NCI-H446 (cell line): ENCODE measurements around the gene PDZD2.

Experiments used
- DNase-seq, 2 experiments: peaks; one replicate each; lab custom pipeline; 2025; lab: John Stamatoyannopoulos, UW

Gene PDZD2

DNA sequence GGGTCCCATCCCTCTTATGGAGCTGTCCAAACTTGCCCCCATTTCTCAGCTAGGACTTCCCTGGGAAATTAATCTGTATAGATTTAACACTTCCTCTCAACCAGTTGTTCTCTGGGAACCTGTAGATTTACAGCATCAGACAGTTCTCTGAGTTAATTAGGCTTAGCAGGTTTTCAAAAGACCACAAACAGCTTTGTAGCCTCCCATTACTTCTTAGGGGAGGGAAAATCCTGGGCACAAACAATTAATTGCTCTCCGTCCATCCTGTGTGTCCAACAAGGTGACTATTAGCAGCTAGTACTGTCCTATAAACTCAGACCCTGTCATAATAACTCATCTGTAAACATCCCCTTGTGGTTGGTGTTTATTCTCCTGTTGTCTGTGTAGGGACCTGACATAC lies 337.2 kb downstream of the PDZD2 start:
- no peak for DNase-seq

DNA sequence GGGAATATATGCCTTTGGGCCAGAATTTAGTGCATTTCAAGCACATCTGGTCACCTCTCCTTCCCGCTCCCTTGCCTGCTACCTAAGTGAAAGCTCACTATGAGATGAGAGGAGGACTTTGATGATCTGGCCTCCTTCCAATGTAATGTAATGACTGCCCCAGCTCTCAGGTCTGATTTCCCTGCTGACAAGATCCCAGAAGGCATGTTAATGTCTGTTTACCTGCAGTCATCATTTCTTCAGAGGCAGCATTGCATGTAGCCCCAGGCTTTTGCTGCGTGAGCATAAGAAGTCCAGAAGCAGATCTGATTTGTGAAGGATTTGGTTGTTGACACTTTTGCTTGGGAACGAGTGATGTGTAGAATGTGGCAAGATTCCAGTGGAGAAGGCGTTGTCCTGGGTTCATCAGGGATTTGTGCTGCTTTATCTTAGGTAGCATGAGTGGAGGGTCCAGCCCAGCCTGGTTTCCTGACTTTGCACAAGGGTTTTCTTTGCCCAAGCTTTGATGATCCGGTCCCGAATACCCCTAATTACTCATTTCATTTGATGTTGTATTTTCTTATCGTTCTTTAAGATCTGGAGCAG lies 342.5 kb downstream of the PDZD2 start:
- DNase-seq: no peak

DNA sequence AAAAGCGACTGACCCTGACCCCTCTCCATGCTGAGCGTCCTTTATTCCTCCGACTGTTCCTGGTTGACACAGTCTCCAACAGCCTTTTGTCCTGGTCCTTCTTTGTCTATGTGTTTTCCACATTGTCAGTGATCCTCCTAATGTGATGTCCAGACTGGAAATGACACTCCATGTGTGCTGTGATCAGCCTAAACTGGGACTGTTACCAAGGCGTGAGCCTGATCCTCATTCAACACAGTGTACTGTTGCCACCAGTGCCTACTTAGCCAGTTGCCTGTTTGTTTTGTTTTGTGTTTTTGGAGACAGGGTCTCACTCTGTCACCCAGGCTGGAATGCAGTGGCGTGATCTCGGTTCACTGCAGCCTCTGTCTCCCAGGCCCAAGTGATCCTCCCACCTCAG lies 343.1 kb downstream of the PDZD2 start:
- DNase-seq: no peak

DNA sequence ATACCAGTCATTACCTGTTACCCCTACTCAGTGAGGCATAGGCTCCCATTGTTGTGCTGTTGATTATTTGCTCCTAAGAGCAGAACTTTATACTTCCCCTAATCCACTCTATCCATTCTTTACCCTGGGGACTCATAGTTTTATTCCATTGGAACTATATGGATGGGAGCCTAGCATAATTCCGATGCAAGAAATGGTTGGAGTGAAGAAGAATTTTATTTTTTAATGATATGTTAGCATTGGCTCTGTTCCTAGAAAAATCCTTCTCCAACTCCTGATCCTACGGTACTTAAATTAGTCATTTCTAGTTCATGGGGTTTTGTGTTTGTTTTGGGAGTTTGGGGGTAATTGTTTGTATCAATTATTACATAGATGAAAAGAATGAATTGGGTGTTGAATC lies 343.7 kb downstream of the PDZD2 start:
- DNase-seq: no peak

DNA sequence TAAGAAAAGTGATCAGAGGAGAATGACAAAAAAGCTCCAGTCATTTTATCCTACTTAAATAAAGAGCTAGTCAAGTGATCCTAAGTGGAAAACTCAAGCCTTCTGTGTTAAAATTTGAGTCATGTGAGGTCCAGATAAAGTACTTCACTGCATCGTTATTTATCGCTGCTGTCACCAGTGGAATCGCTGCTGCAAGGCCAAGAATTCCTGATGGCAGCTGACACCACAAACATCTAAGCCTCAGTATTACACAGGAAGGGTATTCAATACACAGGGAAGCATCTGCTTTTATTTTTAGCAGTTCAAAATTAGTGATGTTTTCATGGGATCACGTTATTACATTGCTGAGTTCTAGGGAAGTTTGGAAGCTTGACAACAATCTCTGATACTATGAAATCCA lies 344.9 kb downstream of the PDZD2 start:
- no peak for DNase-seq

DNA sequence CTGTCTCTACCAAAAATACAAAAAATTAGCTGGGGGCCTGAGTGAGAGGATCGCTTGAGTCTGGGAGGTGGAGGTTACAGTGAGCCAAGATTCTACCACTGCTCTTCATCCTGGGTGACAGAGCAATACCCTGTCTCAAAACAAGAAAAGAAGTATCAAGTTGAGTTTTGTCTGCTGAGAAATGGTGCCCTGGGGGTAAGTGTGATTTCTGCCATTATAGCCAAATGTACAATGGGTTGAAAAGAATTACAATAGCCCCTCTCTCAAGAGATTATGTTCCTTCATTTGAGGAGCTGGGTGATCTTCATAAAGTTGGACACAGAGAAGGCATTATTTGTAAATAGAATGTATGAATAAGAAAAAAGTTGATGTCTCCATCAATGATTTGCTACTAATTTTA lies 345.8 kb downstream of the PDZD2 start:
- no peak for DNase-seq

DNA sequence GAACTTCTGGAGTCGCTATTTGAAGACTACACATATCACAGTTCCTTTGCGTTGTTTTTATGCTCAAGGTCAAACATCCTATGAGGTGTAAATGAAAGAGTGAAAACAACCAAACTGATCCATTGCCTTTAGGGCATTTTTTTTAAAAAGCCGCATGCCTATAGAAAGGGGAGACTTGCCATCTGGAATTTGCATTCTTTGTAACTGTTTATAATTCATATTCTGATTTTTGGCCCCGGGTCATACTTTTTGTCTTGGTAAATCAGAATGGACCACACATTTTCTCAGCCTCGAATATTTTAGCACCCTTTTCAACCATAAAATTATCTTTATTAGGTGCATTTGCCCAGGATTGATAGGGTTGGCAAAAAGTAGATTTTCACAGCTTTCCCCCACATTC lies 347.2 kb downstream of the PDZD2 start:
- no peak for DNase-seq

DNA sequence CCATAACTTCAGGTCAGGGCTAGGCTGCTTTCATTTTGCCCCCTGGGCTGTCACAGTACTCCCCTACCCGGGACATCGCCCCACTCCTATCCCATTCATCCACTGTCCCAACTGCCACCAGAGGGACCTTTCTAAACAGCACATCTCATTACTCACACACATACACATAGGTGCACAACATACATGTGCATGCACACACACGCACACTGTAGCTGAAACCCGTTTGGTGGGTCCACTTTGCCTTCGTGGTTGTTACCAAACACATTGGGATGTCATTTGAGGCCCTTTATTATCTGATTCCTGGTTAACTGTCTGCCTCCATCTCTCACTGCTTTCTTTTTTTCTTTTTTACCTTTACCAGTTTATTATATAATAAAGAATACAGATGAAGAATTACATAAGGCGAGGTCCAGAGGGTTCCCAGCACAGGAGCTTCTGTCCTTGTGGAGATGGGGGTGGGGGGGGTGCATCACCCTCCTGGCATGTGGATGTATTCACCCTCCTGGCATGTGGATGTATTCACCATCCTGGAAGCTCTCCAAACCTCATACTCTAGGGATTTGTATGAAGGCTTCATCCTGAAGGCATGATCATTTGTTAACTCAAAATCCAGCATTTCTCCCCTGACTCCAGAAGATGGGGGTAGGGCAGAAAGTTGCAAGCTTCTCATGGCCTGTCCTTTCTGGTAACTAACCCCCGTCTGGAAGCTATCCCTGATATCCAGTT lies 349.2 kb downstream of the PDZD2 start:
- DNase-seq: peak in 1 of 2 experiments; percentile 61

DNA sequence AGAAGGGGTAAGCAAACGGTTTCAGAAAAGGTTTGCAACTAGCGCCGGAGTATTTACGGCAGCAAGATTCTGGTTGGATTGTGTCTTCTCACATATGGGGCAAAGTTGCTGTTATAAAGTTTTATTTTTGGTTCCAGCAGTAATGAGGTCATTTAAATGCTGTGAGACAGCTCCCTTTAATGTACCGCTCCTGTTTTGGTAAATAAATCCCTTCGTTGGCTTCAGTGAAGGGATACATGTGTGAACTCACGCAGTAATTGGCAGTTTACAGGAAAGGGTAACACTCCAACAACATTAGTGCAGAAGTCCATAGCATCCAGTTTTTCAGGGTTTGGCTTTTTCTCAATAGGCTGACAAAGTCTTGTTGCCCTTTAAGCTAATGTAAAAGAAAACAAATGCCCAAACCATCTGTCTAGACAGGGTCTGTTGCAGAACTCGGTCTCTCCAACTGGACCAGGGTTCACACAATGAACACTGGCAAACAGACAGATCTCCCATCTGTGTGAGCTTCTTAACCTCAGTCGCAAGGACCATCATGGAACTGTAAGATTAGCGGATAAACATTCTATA lies 351.2 kb downstream of the PDZD2 start:
- peak in 1 of 2 experiments; percentile 51 for DNase-seq

DNA sequence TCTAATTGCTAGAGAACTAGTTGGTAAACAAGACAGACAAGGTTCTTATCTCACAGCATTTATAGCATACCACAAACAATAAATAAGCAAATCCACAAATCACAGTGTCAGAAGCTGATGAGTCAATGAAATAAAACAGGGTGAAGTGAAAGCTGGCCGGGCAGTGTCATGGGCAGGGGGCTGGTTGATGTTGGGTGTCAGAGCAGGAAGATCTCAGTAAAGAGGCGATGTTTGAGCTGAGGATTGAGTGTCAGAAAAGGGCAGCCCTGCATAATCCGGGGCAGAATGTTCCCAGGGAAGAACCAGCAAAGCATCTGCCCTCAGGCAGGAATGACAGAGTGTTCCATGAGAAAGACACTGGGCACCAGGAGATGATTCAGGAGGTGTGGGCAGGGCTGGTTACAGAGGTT lies 351.8 kb downstream of the PDZD2 start:
- no peak for DNase-seq

DNA sequence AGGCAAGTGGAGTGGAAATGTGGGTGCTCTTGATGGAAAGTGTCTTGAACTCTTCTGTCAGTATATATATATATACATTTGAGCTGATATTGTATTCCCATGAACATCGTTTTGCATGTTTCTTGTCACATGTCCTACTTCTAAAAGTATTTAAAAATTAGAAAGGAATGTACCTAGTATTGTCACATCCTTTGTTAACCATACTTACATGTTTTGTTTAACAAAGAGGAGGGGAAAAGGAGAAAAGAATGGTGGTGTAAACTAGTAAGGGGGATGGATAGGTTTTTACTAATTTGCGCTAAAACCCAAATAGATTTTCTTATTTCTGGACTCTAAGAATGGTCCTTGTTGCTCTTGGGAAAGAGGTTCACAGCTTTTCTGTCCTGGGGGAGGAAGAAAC lies 353.4 kb downstream of the PDZD2 start:
- no peak for DNase-seq

DNA sequence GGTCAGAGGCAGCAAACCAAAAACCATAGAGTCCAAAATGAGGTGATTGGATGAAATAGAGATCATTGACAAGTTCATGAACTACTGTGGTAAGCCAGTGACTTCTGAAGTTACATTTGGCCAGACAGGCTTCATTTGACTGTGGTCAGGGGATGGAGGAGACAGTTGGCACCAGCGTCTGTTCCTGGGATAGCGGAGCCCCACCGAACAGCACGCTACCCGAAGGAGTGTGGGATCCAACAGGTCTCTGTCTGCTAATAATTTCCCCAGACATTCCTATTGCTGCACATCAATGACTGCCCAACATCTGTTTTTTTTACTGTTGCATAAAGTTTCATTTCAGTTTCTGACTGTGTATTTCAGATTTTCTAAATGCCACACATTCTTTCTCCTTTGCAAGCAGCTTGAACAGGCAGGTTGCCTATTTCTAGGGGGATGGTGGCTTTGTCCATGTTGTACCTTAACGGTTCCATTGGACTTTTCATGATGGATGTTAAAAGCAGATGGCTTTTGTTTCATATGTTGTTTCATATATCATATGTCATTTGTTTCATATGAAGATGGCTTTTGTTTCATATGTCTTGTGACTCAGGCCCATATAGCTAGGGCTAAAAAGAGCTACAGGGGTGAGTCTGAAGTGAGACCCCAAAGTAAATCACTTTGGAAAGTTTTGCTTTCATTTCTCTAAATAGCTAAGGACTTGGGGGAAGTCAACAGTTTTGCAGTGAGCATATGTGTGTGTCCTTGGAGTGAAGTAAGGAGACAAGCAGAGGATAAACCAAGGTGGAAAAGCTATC lies 354.4 kb downstream of the PDZD2 start:
- DNase-seq: no peak

DNA sequence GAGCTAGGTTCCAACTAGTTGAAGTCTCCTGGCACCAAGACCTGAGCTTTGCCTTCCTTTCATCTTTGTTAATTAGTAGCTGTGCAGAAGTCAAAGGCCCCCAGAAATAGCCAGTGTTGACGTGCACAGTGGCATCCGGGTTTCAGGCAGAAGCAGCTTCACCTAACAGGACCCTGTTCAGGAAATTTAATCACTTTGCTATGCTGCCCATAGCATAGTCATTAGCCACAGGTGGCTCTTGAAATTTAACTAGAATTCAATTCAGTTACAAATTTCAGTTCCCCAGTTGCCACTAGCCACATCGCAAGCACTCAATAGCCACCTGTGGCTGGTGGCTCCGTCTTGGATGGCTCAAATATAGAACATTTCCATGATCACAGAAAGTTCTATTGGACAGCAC lies 356.1 kb downstream of the PDZD2 start:
- DNase-seq: no peak

DNA sequence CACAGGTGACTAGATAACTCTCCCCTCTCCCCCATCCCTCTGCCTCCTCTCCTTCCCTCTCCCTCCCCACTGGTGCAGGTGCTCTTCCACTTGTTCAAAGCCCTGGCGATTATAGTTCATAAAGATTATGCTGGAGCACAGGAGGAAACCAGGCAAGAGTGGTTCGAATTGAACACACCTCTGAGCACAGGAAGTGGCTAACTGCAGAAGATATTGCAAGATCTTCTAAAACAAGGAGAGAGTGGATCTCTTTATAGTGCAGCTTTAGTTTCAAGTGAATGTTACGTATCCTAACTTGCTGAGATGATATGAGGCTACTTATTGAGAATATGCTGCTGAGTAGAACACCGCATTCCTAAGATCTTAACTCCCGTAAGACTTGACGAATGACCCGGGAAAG lies 356.8 kb downstream of the PDZD2 start:
- DNase-seq: no peak

DNA sequence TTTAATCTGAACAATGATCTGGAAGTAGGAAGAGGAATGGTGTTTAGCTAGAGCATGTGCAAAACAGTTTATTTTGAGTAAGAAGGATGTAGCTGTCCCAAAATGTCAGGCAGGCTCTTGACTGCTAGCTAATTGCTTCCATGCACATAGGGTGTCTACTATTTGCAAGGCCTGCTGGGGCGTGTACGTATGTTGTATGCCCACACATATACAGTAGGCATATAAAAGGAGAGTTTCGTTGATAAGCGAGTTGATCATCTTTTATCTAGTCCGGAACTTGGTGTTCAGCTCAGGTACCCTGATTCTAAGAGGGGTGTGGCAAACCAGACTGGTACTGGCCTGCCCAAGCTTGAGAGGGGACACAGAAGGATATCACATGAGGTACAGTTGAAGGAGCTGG lies 358.0 kb downstream of the PDZD2 start:
- DNase-seq: no peak

DNA sequence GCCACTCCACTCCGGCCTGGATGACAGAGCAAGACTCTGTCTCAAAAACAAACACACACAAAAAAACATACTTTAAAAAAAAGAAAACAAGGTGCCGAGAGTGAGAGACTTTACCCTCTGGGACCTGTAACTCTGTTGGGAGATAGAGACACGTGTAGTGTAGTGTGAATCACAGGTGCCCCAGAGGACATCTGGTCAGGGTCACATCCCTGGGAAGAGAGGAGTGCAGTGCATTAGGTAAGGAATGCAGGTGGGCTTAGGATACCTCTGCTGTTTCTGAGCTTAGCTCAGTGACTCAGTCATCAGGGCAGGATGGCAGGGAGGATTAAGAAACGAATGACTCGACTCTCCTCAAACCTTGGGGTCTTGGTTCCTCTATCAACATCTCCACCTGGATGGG lies 360.5 kb downstream of the PDZD2 start:
- DNase-seq: no peak

DNA sequence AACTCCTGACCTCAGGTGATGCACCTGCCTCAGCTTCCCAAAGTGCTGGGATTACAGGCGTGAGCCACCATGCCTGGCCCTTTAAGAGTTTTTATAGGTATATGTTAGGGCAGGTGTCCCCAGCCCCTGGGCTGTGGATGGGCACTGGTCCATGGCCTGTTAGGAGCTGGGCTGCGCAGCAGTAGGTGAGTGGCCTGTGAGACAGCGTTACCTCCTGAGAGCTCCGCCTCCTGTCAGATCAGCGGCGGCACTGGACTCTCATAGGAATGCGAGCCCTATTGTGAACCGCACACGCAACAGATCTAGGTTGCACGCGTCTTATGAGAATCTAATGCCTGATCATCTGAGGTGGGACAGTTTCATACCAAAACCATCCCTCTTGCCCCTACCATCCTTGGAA lies 361.8 kb downstream of the PDZD2 start:
- no peak for DNase-seq

DNA sequence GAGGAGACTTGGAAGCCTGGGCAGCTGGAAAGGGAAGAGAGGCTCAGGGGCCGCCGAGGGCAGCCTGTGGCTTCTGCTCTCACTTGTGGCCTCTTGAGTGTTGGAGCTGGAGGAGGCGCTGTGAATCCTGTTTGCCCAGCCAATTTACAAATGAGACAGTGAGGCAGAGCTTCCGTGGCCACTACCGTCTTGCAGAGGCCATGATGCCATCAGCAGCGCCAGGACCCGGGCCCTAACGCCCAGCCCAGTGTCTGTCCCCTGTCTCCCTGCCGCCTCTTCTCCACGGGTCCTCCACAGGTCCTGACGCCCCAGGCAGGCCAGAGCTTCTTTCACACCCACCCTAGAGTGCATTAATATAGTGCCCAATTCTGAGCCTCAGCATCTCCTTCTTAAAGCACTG lies 362.4 kb downstream of the PDZD2 start:
- no peak for DNase-seq

DNA sequence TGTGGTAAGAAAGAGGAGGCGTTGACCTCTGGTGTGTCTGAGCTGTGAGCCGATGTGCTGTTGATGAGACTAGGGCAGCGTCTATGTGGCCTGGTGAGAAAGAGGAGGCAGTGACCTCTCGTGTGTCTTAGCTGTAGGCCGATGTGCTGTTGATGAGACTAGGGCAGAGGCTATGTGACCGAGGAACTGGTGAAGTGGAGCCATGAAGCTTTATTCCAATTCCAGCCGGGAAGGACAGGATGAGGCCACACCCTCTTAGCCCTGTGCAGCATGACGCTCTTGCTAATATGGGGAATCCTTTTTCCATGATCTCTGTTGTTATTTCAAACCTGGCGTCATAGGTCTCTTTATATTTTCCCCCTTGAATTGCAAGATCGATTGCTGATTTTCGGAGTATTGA lies 362.8 kb downstream of the PDZD2 start:
- DNase-seq: no peak

DNA sequence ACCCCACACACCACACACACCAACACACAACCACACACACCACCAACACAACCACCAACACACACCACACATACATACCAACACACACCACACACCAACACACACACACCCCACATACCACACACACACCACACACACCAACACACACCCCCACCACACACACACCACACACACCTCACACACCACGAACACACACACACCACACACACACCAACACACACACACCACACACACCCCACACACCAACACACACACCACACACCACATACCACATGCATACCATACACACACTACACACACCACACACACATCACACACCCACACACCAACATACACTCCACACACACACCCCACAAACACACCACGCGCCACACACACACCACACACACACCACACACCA lies 363.8 kb downstream of the PDZD2 start:
- DNase-seq: no peak

DNA sequence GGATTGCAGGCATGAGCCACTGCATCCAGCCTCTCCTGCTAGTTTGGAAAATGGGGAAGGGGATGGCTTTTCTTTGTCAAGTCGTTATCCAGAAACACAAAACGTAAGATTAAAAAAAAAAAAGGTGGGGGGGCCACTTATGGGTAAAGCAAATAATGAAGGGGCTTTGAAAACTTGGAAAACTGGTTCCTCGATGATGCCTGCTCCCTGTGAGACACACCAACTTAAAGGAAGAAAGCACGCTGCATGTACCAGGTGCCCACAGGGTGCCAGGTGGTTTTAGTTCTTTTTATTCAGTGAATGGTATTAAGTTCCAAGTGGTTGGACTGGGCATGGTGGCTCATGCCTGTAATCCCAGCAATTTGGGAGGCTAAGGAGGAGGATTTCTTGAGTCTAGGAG lies 365.1 kb downstream of the PDZD2 start:
- DNase-seq: no peak

DNA sequence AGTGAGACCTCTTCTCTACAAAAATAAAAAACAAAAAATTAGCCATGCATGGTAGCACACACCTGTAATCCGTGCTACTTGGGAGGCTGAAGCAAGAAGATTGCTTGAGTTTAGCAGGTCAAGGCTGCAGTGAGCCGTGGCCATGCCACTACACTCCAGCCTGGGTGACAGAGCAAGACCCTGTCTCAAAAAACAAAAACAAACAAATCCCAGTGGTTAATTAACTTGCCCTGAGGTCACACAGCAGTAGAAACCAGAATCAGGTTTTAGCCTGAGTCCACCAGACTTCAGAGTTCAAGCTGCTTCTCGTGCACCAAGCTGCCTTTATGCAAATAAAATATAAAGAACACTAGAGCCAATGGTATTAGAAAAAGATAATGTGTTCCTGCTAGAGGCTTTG lies 365.5 kb downstream of the PDZD2 start:
- DNase-seq: no peak

DNA sequence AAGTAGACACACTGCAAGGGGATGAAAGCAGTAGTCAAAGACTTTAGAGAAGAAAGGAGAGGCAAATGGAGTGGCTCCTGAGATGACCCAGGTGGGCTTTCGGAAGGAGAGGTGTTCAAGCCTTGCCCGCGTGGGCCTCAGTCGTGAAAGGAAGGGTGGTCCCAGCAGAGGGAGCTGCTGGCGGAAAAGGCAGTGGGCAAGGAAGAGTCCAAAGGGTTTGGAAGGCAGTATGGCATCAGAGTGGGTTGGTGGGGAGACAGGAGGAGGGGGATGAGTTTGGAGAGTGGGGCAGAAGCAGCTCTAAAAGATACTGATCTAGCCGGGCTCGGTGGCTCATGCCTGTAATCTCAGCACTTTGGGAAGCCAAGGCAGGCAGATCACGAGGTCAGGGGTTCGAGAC lies 369.8 kb downstream of the PDZD2 start:
- no peak for DNase-seq
